Sigmoid colon (tissue), 3 donors: ENCODE data around the gene ZBTB7B.

Experiments used
- CTCF ChIP-seq, 4 experiments: fragments of 450-650 bp in 3 of 4; fragments of 200-600 bp in 1 of 4; IDR thresholded peaks; one replicate each; pipeline ENCODE4 v1.5.1; 2016 to 2019; ENCODE audit warnings: antibody characterized with exemption in 4 of 4, mild to moderate bottlenecking in 3 of 4, moderate library complexity in 2 of 4
- POLR2A ChIP-seq, 2 donors: fragments of 450-650 bp; IDR thresholded peaks; one replicate each; pipeline ENCODE4 v1.6.1; 2016; ENCODE audit warnings: antibody characterized with exemption in 2 of 2, mild to moderate bottlenecking in 2 of 2, moderate library complexity in 2 of 2

GRCh38 chr1:154955039-154955717 is 47.4 kb upstream of the ZBTB7B start:
- no peak for TF ChIP-seq POLR2A (IDR thresholded peaks at IDR 0.05)
- TF ChIP-seq CTCF (IDR thresholded peaks at IDR 0.05): no peak
